DMS153 (cell line): Measurements from ENCODE around the gene KNG1.

ENCODE experiments used
- DNase-seq: peaks from one replicate; lab custom pipeline; 2025; lab: John Stamatoyannopoulos, UW

KNG1 gene

GRCh38 chr3:186779204-186779603 is 62.0 kb downstream of the KNG1 start:
- no peak for DNase-seq

GRCh38 chr3:186782542-186783057 is 65.4 kb downstream of the KNG1 start:
- DNase-seq, result no peak

- DNase-seq, result peak; percentile 68
These were observed 66.0 kb downstream of the KNG1 start, which contains the start of gene EIF4A2 for GRCh38 chr3:186783058-186783730. TSS of gene EIF4A2 (plus strand) at chr3:186783577. CDS start at chr3:186783611, 34 bp downstream.

GRCh38 chr3:186783731-186784515 is 66.8 kb downstream of the KNG1 start:
- DNase-seq, result no peak

- DNase-seq, result no peak
These were observed 67.8 kb downstream of the KNG1 start for GRCh38 chr3:186784820-186785494.

- no peak for DNase-seq
These were observed 68.4 kb downstream of the KNG1 start for GRCh38 chr3:186785495-186786018.

- no peak for DNase-seq
These were observed 69.8 kb downstream of the KNG1 start for GRCh38 chr3:186786922-186787321.

GRCh38 chr3:186787642-186788481 is 70.7 kb downstream of the KNG1 start:
- DNase-seq, result no peak

- DNase-seq, result no peak
These were observed 71.6 kb downstream of the KNG1 start for GRCh38 chr3:186788482-186789370.

GRCh38 chr3:186789554-186790260 is 72.5 kb downstream of the KNG1 start:
- no peak for DNase-seq

- DNase-seq, result no peak
These were observed 73.3 kb downstream of the KNG1 start for GRCh38 chr3:186790261-186790981.
